Melanocyte of skin (primary cell): ENCODE results near the gene F11. TPM values are rescaled to one million over a fixed set of nuclear protein-coding genes. Genes with fewer than 3 reads are reported as not detected.

Experiments used
- total RNA-seq, 2 donors: library from RNA; depleted of rRNA; stranded (reverse); fragments of >200 nt; gene quantifications; 2 replicates each; pipeline ENCODE4 v1.2.3, GENCODE V29; 2012

Gene F11
- not detected for total RNA-seq

GRCh38 chr4:186265683-186266652 is at the start of gene F11:
F11 (plus strand) TSS chr4:186266189; CDS start chr4:186267137, 948 bp downstream.

GRCh38 chr4:186227221-186227620 is 38.8 kb upstream of the F11 start, which contains the start of gene KLKB1:
KLKB1 (plus strand) TSS chr4:186227507; CDS start chr4:186228196, 689 bp downstream.

Other genes starting within 250 kb of the F11 start
- 10 to 100 TPM; 29.9 to 32.6 TPM for gene TLR3, start 197.0 kb upstream of the F11 start, total RNA-seq
- 10 to 100 TPM in 1 of 2 donors, 1 to 10 TPM in 1; 8.3 to 20.3 TPM for gene FAM149A, start 161.5 kb upstream of the F11 start, total RNA-seq
- 10 to 100 TPM; 17.6 to 41.6 TPM for gene CYP4V2, start 74.6 kb upstream of the F11 start, total RNA-seq
- gene KLKB1, start 38.7 kb upstream of the F11 start, total RNA-seq, result under 1 TPM in 1 of 2 donors, not detected in 1; 0.34 TPM